ENCODE measurements around the gene CSN1S1.
"Not testable (repeated sequence)": the region's sequence is repeated elsewhere in the genome, so short reads cannot be mapped to it uniquely, and the experiment has no call there.

Gene CSN1S1, protein sequence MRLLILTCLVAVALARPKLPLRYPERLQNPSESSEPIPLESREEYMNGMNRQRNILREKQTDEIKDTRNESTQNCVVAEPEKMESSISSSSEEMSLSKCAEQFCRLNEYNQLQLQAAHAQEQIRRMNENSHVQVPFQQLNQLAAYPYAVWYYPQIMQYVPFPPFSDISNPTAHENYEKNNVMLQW

DNA sequence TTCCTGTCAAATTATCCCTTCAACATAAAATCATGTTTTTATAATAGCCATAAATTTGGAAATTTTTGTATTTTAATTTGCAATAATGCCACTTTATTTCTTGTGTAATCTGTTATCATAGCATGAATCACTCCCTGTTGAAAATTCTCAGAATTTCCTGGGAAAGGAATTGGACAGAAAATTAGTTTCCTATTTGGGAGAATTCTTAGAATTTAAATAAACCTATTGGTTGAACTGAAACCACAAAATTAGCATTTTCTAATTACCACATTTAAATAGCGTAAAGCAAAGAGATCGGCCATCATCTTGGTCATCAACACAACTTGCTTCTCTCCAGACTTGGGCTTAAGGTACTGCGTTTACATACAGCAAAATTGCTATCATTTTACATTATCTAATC lies at the start of gene CSN1S1:
Gene CSN1S1, plus strand, starts transcription at position 301 of the 400 bp plus-strand sequence. CDS start 1,488 bp downstream, outside the sequence.
- no peaks in the 10 kb centered on the region for H3K9me3 Mint-ChIP-seq
- no peaks in the 10 kb centered on the region for H3K36me3 Mint-ChIP-seq

DNA sequence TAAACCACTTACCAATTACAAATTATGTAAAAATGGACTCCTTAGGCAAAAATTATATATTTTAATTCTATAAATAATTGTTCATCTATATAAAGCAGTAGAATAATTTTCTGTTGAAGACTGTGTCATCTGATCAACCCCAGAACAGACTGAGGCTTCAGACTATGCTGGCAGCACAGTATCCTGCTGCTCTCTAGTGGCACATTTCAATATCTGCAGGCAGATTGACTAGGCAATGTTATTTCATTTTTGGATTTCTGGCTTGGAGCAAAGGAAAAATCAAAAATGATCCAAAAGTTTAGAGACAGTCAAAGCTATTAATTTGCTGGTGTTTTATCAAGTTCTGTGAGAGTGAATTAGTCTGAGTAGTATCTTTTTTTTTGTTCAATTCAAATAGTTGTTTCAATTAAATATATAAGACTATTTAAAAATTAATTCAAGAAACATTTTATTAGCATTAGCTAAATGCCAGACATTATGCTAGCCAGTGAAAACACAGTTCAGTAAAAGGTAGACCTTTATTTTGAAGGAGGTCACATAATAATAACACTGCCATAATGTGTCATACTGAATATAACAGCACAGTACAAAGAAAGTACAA lies 49.6 kb upstream of the CSN1S1 start:
- H3K4me3 Mint-ChIP-seq: no peak overlapping the region
- no peaks in the 10 kb centered on the region for H3K4me1 Mint-ChIP-seq
- no peaks in the 10 kb centered on the region for H3K36me3 Mint-ChIP-seq
- peaks cover 1% of the 10 kb centered on the region for H3K27me3 Mint-ChIP-seq
- H3K27ac Mint-ChIP-seq: no peak overlapping the region
- no peaks in the 10 kb centered on the region for H3K9me3 Mint-ChIP-seq

More for the DNA sequence above, at the start of gene CSN1S1:
- Mint-ChIP-seq H3K27me3 (no peaks in the 10 kb centered on the region), H3K4me1 (no peaks in the 10 kb centered on the region), H3K4me3 (no peak within 1 kb of the TSS), H3K27ac (no peak within 1 kb of the TSS)

DNA sequence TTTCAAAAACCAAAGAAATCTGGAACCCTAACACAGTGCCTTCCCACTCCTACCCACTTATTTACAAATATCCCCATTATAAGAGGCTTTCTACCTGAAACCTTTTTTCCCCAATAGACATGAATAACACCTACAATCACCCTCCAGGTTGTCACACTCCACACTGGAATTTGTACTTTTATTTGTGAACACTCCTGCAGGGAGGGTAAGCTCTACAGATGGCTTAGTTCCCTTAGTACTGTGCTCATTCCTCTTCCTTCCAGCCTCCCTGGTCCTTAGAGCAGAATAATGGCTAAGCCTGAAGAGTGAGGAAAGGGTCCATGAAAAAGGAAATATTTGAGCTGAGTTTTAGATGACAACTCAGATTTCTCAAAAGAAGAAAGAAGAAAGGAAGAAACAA lies 48.7 kb upstream of the CSN1S1 start:
- H3K9me3 Mint-ChIP-seq: no peaks in the 10 kb centered on the region
- no peaks in the 10 kb centered on the region for H3K4me1 Mint-ChIP-seq
- no peak overlapping the region for H3K4me3 Mint-ChIP-seq
- H3K36me3 Mint-ChIP-seq: no peaks in the 10 kb centered on the region
- peaks cover 1% of the 10 kb centered on the region for H3K27me3 Mint-ChIP-seq
- H3K27ac Mint-ChIP-seq: no peak overlapping the region

DNA sequence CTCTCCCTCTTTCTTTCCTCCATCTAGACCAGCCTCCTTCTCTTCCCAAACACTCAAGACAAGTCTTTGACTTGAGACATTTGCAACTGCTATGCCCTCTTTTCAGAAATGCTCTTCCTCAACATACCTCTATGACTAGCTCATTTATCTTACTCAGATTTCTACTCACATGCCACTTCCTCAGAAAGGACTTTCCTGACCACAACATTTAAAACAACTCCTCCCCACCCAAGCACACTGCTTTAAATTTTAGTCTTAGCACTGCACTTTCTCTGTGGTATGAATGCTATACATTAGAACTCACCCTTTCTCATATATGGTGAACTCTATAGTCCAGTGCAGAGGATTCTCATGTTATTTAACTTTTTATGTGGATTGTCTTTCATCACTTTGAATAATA lies 42.5 kb upstream of the CSN1S1 start:
- Mint-ChIP-seq H3K4me1 (peaks cover 5% of the 10 kb centered on the region), H3K27me3 (peaks cover 3% of the 10 kb centered on the region), H3K9me3 (no peaks in the 10 kb centered on the region), H3K27ac (no peak overlapping the region), H3K4me3 (no peak overlapping the region), H3K36me3 (no peaks in the 10 kb centered on the region)

DNA sequence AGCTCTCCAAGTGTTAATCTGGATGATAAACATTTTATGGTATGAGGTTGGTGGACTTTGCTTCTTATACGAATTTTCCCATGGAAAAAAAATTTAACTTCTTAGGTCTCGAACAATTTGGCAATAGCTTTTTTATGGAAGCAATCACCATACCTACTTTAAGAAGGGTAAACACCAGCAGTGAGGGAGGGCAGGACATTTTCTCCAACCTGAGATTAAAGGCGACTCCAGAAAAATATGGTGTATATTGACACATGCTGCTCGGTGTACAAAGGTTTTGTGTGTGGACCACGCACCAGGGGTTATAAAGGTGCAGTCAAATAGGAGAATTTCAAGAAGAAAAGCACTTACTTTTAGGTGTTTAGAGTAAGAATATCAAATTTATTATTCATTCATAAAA lies 36.7 kb upstream of the CSN1S1 start:
- Mint-ChIP-seq H3K9me3 (no peaks in the 10 kb centered on the region), H3K27me3 (peaks cover 22% of the 10 kb centered on the region), H3K4me1 (no peaks in the 10 kb centered on the region), H3K27ac (no peak overlapping the region), H3K36me3 (no peaks in the 10 kb centered on the region), H3K4me3 (no peak overlapping the region)

DNA sequence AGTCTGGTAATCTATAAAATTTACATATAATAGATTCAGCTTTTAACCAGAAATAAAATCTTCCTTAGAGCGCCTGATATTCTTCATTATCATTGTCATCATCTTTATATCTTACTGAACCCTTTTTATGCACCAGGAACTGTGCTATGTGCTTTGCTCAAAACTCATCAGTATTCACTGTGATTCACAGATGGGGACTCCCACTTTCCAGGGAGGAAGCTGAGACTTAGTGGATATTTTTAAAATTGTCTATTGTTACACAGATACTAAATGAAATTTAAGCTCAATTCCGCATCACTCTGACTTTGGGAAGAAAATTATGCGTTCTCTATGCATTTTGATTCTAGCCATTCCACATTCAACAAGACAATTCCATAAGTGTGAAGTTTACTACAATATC lies 36.1 kb upstream of the CSN1S1 start:
- Mint-ChIP-seq H3K4me3 (no peak overlapping the region), H3K27me3 (peaks cover 22% of the 10 kb centered on the region), H3K9me3 (no peaks in the 10 kb centered on the region), H3K36me3 (no peaks in the 10 kb centered on the region), H3K27ac (no peak overlapping the region), H3K4me1 (no peaks in the 10 kb centered on the region)

DNA sequence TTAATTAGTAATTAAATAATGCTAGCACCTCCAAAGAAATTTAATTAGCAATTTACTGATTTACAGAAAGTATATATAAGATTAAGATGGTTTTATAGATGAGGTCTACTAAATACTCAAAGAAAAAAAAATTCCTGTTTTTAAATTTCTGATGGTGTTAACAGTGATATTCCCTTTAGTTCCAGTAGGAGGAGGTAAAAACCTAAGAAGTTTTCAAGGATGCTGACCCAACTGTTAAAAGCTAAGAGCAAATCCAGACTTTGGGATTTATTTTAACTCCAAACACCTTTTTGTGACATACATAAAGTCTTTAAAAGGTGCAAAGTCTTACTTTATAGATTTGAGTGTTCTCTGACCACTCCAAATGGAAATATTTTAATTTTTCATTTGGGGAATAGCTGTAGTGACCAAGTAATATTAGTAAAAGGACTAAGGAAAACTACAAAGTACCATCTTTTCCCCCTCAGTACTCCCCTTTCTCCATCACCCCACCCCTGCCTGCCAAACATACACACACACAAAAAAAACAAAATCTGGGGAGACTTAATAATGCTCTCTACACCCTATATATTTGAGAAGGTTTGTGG lies 34.2 kb upstream of the CSN1S1 start:
- H3K9me3 Mint-ChIP-seq: no peaks in the 10 kb centered on the region
- no peaks in the 10 kb centered on the region for H3K36me3 Mint-ChIP-seq

DNA sequence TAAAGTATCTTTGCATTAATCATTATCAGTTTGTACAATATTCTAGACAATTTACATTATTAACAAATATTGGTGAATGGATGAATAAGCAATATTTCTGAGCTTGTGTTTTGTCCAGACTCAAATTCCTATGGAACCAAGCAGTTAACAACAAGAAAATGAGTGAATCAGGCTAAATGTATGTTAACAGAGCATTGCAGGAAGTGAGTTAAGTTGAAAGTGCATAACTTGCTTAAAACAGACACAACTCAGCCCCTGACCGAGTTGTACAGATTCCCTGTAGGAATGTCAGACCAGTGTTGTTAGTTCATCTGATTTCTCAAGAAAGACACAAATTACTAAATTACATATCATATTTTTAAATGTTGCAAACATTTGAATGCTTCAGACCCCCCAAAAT lies 23.7 kb upstream of the CSN1S1 start:
- Mint-ChIP-seq H3K27me3 (peaks cover 7% of the 10 kb centered on the region), H3K9me3 (peaks cover 4% of the 10 kb centered on the region), H3K4me3 (no peak overlapping the region), H3K36me3 (no peaks in the 10 kb centered on the region), H3K27ac (no peak overlapping the region), H3K4me1 (no peaks in the 10 kb centered on the region)

More for the DNA sequence above, 34.2 kb upstream of the CSN1S1 start:
- no peak overlapping the region for H3K4me3 Mint-ChIP-seq
- H3K27me3 Mint-ChIP-seq: peaks cover 25% of the 10 kb centered on the region
- no peak overlapping the region for H3K27ac Mint-ChIP-seq
- no peaks in the 10 kb centered on the region for H3K4me1 Mint-ChIP-seq

DNA sequence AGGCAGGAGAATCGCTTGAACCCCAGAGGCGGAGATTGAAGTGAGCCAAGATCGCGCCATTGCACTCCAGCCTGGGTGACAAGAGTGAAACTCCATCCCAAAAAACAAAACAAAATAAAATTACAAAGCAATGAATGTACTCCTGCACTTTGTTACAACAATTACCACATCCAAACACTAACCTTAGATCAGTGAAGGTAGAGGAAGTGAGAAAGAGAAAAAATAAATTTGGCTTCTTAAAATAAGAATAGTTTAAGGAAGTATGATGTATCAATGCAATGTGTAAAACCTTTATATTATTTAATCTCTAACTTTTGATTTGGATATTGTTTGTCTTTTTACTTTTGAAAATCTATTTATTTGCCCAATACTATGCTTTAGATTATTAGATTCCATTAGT lies 21.7 kb upstream of the CSN1S1 start:
- Mint-ChIP-seq H3K27ac (peak overlapping the region; percentile 67), H3K4me1 (no peaks in the 10 kb centered on the region), H3K36me3 (no peaks in the 10 kb centered on the region), H3K27me3 (peaks cover 8% of the 10 kb centered on the region), H3K9me3 (peaks cover 4% of the 10 kb centered on the region), H3K4me3 (no peak overlapping the region)

DNA sequence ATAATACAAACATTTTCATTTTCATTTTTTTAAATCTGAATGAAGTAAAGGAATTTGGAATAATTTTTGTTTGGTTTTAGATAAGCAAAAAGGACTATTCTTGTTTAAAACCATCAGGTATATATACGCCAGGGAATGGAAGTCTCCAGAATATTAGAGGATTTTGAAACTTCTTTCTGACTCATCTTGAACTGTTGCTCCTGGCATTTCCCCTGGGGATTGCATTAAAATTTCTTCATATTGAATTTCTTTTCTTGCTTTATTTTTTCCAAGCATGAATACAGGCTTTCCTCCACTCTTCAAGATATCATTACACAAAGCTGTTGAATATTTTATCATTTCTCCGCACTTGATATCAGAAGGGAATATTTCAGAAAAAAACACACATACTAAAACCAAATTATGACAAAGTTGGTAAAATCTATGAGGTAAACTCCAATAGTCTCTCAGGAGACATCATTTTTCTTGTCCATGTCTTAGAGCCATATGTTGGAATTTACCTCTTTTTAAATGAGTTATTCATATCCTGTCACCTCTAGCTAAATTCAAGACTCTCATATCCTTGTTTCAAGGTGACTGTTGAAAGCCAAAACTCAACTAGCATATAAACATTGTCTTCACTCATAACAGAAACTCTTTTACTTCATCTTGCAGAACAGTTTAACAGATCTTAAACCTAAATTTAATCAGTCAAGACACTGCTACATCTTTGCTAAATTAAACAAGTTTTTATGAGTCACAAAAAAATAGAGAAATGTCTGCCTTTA lies 20.7 kb upstream of the CSN1S1 start:
- H3K27me3 Mint-ChIP-seq: peaks cover 8% of the 10 kb centered on the region

DNA sequence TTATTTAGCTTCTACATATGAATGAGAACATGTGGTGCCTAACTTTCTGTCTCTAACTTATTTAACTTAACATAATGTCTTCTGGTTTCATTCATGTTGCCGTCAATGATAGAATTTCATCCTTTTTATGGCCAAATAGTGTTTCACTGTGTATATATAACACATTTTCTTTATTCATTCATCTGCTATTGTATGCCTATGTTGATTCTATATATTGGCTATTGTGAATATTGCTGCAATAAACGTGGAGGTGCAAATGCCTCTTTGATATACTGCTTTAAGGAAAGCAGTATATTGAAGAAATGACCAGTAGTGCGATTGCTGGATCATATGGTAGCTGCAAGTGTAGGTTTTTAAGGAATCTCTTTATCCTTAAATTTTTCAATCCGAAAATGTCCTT lies 10.0 kb upstream of the CSN1S1 start:
- Mint-ChIP-seq H3K4me1 (no peaks in the 10 kb centered on the region), H3K4me3 (no peak overlapping the region), H3K27ac (no peak overlapping the region), H3K36me3 (no peaks in the 10 kb centered on the region), H3K9me3 (no peaks in the 10 kb centered on the region), H3K27me3 (peaks cover 2% of the 10 kb centered on the region)

More for the DNA sequence above, 20.7 kb upstream of the CSN1S1 start:
- H3K4me1 Mint-ChIP-seq: no peaks in the 10 kb centered on the region
- no peak overlapping the region for H3K4me3 Mint-ChIP-seq
- H3K36me3 Mint-ChIP-seq: no peaks in the 10 kb centered on the region
- no peak overlapping the region for H3K27ac Mint-ChIP-seq
- H3K9me3 Mint-ChIP-seq: no peaks in the 10 kb centered on the region

DNA sequence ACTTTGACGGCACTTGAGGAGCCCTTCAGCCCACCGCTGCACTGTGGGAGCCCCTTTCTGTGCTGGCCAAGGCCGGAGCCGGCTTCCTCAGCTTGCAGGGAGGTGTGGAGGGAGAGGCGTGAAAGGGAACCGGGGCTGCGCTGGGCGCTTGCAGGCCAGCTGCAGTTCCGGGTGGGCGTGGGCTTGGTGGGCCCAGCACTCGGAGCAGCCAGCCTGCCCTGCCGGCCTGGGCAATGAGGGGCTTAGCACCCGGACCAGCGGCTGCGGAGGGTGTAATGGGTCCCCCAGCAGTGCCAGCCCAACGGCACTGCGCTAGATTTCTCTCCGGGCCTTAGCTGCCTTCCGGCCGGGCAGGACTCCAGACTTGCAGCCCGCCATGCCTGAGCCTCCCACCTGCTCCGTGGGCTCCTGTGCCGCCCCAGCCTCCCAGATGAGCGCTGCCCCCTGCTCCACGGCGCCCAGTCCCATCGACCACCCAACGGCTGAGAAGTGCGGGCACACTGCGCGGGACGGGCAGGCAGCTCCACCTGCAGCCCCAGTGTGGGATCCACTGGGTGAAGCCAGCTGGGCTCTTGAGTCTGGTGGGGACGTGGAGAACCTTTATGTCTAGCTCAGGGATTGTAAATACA lies 7.0 kb upstream of the CSN1S1 start:
- H3K4me3 Mint-ChIP-seq, H3K9me3 Mint-ChIP-seq, H3K4me1 Mint-ChIP-seq, H3K27ac Mint-ChIP-seq, H3K36me3 Mint-ChIP-seq, H3K27me3 Mint-ChIP-seq: not testable (repeated sequence)

DNA sequence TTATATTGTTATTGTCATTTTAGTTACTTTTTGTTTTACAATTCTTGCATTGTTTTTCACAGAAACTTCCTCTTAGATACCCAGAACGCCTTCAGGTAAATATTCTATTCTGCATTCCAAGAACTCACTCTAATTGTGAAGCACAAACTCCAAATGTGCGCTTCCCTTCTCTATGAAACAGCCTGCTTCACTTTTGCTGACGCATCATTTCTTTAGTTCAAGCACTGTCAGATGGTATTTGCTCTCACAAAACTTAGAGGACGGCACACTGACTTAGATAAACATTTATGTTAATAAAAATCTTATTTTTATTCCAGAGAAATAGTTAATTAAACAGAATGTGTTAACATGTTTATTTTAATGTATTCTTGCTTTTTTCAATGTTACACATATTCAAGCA lies 3.3 kb downstream of the CSN1S1 start:
- Mint-ChIP-seq H3K4me3 (no peak overlapping the region), H3K27me3 (no peaks in the 10 kb centered on the region), H3K4me1 (no peaks in the 10 kb centered on the region), H3K9me3 (no peaks in the 10 kb centered on the region), H3K36me3 (no peaks in the 10 kb centered on the region), H3K27ac (no peak overlapping the region)

DNA sequence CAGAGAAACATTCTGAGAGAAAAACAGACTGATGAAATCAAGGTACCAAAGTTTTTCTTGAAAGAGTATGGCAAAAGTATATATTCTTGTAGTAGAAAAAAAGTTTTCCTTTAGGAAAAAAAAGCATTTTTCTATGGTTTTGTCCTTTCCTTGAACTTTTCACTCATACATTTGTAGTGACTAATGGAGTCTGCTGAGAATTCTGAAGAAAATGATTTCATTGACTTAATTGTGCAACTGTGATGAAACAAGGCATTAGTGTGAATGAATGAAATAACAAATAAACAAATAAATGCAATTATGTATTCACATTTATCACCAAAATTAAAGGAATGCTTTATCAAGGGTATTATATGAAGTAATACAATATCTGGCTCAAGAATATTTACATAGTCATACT lies 5.7 kb downstream of the CSN1S1 start:
- no peaks in the 10 kb centered on the region for H3K4me1 Mint-ChIP-seq
- H3K27me3 Mint-ChIP-seq: peaks cover 1% of the 10 kb centered on the region
- H3K36me3 Mint-ChIP-seq: no peaks in the 10 kb centered on the region
- H3K4me3 Mint-ChIP-seq: no peak overlapping the region
- H3K9me3 Mint-ChIP-seq: no peaks in the 10 kb centered on the region
- no peak overlapping the region for H3K27ac Mint-ChIP-seq

DNA sequence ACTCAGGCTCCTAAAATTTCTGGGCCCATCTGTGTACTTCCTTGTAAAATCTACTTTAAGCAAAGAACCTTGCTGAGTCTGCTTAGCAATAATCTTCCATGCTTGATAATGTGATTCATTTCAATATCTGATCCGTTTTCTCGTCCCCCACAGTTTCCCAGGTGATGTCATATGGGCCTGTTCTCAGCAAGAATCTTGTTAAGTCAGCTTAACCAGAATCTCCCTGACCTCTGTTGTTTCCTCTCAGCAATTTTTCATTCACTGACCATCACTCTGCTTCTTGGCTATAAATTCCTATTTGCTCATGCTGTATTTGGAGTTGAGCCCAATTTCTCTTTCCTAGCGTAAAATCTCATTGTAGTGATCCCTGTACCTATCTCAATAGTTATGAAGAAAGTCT lies 20.7 kb downstream of the CSN1S1 start:
- Mint-ChIP-seq H3K36me3 (no peaks in the 10 kb centered on the region), H3K27me3 (peaks cover 5% of the 10 kb centered on the region), H3K9me3 (no peaks in the 10 kb centered on the region), H3K4me3 (no peak overlapping the region), H3K4me1 (no peaks in the 10 kb centered on the region), H3K27ac (no peak overlapping the region)

DNA sequence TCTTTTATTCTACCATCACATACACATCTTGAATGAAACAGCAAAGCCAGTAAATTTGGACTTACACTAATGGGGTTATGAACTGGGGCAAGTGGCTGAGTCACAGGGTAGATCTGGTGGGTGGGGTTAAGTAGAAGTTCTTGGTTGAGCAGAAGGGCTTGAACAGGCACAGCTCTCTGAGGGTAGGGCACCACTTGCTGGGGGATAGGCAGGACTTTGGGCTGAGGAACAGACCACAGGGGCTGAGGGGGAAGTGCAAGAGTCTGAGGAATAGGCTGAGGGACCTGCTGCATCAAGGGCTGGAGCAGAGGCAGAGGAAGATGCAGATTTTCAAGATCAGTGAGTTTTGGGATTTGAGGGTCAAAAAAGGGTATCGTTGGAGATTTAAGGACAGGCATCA lies 26.3 kb downstream of the CSN1S1 start:
- H3K27ac Mint-ChIP-seq: no peak overlapping the region
- H3K4me3 Mint-ChIP-seq: no peak overlapping the region
- H3K9me3 Mint-ChIP-seq: no peaks in the 10 kb centered on the region
- no peaks in the 10 kb centered on the region for H3K36me3 Mint-ChIP-seq
- H3K27me3 Mint-ChIP-seq: peaks cover 8% of the 10 kb centered on the region
- H3K4me1 Mint-ChIP-seq: no peaks in the 10 kb centered on the region

Data from activated naive CD4-positive, alpha-beta T cell treated with anti-CD3 and anti-CD28 coated beads, Interleukin-2, amount 50 U/mL, for 24 hours (primary cell).